ENCODE results near the gene MUSK.

MUSK gene

GRCh38 chr9:110767559-110768063 is 99.0 kb downstream of the MUSK start:
- DNase-seq: no peak
- TF ChIP-seq CTCF (IDR thresholded peaks at IDR 0.05; ENCODE audit: low read depth, low read length): no peak

GRCh38 chr9:110768886-110769285 is 100.3 kb downstream of the MUSK start:
- no peaks in the 10 kb centered on the region for H3K36me3 ChIP-seq
- no peaks in the 10 kb centered on the region for H3K9me3 ChIP-seq
- DNase-seq: no peak
- no peak for TF ChIP-seq CTCF (IDR thresholded peaks at IDR 0.05; ENCODE audit: low read depth, low read length)
- H3K4me3 ChIP-seq (ENCODE audit: low read depth, low read length): no peak overlapping the region
- H3K27me3 ChIP-seq: no peaks in the 10 kb centered on the region
- peaks cover 4% of the 10 kb centered on the region; the same call in 1 of the 2 replicates for H3K4me1 ChIP-seq

More at GRCh38 chr9:110767559-110768063, 99.0 kb downstream of the MUSK start:
- no peak overlapping the region for H3K4me3 ChIP-seq (ENCODE audit: low read depth, low read length)
- no peaks in the 10 kb centered on the region for H3K27me3 ChIP-seq
- H3K4me1 ChIP-seq: peaks cover 4% of the 10 kb centered on the region; the same call in 1 of the 2 replicates
- H3K9me3 ChIP-seq: no peaks in the 10 kb centered on the region
- H3K36me3 ChIP-seq: no peaks in the 10 kb centered on the region

GRCh38 chr9:110769667-110770066 is 101.1 kb downstream of the MUSK start:
- Histone ChIP-seq H3K27me3 (no peaks in the 10 kb centered on the region), H3K9me3 (no peaks in the 10 kb centered on the region), H3K4me1 (peaks cover 4% of the 10 kb centered on the region; the same call in 1 of the 2 replicates), H3K36me3 (no peaks in the 10 kb centered on the region), H3K4me3 (ENCODE audit: low read depth, low read length) (no peak overlapping the region)
- no peak for DNase-seq
- TF ChIP-seq CTCF (IDR thresholded peaks at IDR 0.05; ENCODE audit: low read depth, low read length): no peak

- no peak for DNase-seq
- TF ChIP-seq CTCF (IDR thresholded peaks at IDR 0.05; ENCODE audit: low read depth, low read length): no peak
- Histone ChIP-seq H3K9me3 (no peaks in the 10 kb centered on the region), H3K36me3 (no peaks in the 10 kb centered on the region), H3K27me3 (no peaks in the 10 kb centered on the region), H3K4me3 (ENCODE audit: low read depth, low read length) (no peak overlapping the region), H3K4me1 (no peaks in the 10 kb centered on the region)
Observed at GRCh38 chr9:110775724-110776123, 107.1 kb downstream of the MUSK start.

- no peak overlapping the region for H3K4me3 ChIP-seq (ENCODE audit: low read depth, low read length)
- no peaks in the 10 kb centered on the region for H3K27me3 ChIP-seq
- no peaks in the 10 kb centered on the region for H3K4me1 ChIP-seq
- TF ChIP-seq CTCF (IDR thresholded peaks at IDR 0.05; ENCODE audit: low read depth, low read length): no peak
- no peaks in the 10 kb centered on the region for H3K9me3 ChIP-seq
- H3K36me3 ChIP-seq: no peaks in the 10 kb centered on the region
- DNase-seq: no peak
Observed at GRCh38 chr9:110776221-110776620, 107.6 kb downstream of the MUSK start.

GRCh38 chr9:110777196-110777875 is 108.7 kb downstream of the MUSK start:
- Histone ChIP-seq H3K36me3 (no peaks in the 10 kb centered on the region), H3K27me3 (no peaks in the 10 kb centered on the region), H3K4me1 (no peaks in the 10 kb centered on the region), H3K4me3 (ENCODE audit: low read depth, low read length) (no peak overlapping the region), H3K9me3 (no peaks in the 10 kb centered on the region)
- no peak for DNase-seq
- no peak for TF ChIP-seq CTCF (IDR thresholded peaks at IDR 0.05; ENCODE audit: low read depth, low read length)

Measured in BE2C (cell line).